Measurements from ENCODE around the gene ABHD5.

Gene ABHD5

GRCh38 chr3:43765521-43765971 lies 74.8 kb downstream of the ABHD5 start:
- Histone ChIP-seq H3K4me2 (ENCODE audit: low read length) (no peak overlapping the region), H4K20me1 (ENCODE audit: control insufficient read depth, insufficient read depth, low read depth, low read length) (no peaks in the 10 kb centered on the region)
- TF ChIP-seq CTCF (IDR thresholded peaks at IDR 0.05; ENCODE audit: low read depth, low read length, poor library complexity, severe bottlenecking) = no peak
- TF ChIP-seq EZH2phosphoT487 (IDR thresholded peaks at IDR 0.05; ENCODE audit: borderline replicate concordance, low read length) = no peak

GRCh38 chr3:43766672-43767465 lies 76.1 kb downstream of the ABHD5 start:
- no peaks in the 10 kb centered on the region for H4K20me1 ChIP-seq (ENCODE audit: control insufficient read depth, insufficient read depth, low read depth, low read length)
- no peak for TF ChIP-seq CTCF (IDR thresholded peaks at IDR 0.05; ENCODE audit: low read depth, low read length, poor library complexity, severe bottlenecking)
- no peak for TF ChIP-seq EZH2phosphoT487 (IDR thresholded peaks at IDR 0.05; ENCODE audit: borderline replicate concordance, low read length)
- no peaks in the 10 kb centered on the region for H3K9me2 ChIP-seq (replicated peaks; ENCODE audit: control insufficient read depth, low read length)
- no peaks in the 10 kb centered on the region for H3K36me3 ChIP-seq (ENCODE audit: control insufficient read depth, low read length)
- no peak overlapping the region for H3K4me3 ChIP-seq (ENCODE audit: low read length)
- peaks cover 12% of the 10 kb centered on the region for H3K27me3 ChIP-seq (ENCODE audit: control insufficient read depth, low read length)
- peaks cover 7% of the 10 kb centered on the region; the same call in 1 of the 2 replicates for H3K4me1 ChIP-seq (ENCODE audit: control insufficient read depth, low read length)
- H3K79me2 ChIP-seq (ENCODE audit: control insufficient read depth, low read length) = no peaks in the 10 kb centered on the region
- H3K4me2 ChIP-seq (ENCODE audit: low read length) = no peak overlapping the region
- H3K27ac ChIP-seq (ENCODE audit: low read depth, low read length) = no peak overlapping the region
- no peaks in the 10 kb centered on the region for H3F3A ChIP-seq (ENCODE audit: control insufficient read depth, insufficient read depth)
- H3K9me3 ChIP-seq (ENCODE audit: control insufficient read depth, insufficient read depth, low read length) = no peaks in the 10 kb centered on the region

More at GRCh38 chr3:43765521-43765971, 74.8 kb downstream of the ABHD5 start:
- H3K9me2 ChIP-seq (replicated peaks; ENCODE audit: control insufficient read depth, low read length) = no peaks in the 10 kb centered on the region
- peaks cover 7% of the 10 kb centered on the region; the same call in 1 of the 2 replicates for H3K4me1 ChIP-seq (ENCODE audit: control insufficient read depth, low read length)
- peaks cover 16% of the 10 kb centered on the region for H3K27me3 ChIP-seq (ENCODE audit: control insufficient read depth, low read length)
- H3F3A ChIP-seq (ENCODE audit: control insufficient read depth, insufficient read depth) = no peaks in the 10 kb centered on the region
- no peaks in the 10 kb centered on the region for H3K79me2 ChIP-seq (ENCODE audit: control insufficient read depth, low read length)
- no peaks in the 10 kb centered on the region for H3K9me3 ChIP-seq (ENCODE audit: control insufficient read depth, insufficient read depth, low read length)
- no peak overlapping the region for H3K27ac ChIP-seq (ENCODE audit: low read depth, low read length)
- no peaks in the 10 kb centered on the region for H3K36me3 ChIP-seq (ENCODE audit: control insufficient read depth, low read length)
- no peak overlapping the region for H3K4me3 ChIP-seq (ENCODE audit: low read length)

DNA sequence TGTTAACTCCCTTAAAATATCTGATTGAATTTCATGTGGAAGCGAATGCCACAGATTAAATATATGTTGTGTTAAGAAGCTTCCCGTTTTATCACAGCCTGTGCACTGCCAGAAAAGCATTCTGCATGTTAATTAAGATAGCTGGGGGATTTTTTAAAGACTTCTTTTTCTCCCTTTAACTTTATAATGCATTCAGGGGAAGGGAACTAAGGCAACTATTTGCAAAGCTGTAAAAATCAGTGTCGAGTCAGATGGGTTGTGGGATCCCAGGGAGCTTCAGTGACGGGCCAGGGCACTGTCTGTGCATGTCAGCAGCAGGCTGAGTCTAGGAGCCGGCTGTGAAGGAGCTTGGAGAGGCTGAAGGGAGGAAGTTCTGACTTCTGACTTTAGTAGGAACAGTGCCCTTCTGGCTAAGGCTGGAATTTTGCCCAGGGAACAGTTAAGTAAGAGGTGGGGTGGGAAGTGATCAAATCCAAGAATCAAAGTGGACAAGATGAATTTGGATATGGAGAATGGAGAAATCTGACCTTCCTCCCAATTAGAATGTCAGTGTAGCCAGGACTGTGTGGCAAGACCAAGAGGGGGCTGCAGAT lies 77.7 kb downstream of the ABHD5 start:
- no peaks in the 10 kb centered on the region for H3K36me3 ChIP-seq (ENCODE audit: control insufficient read depth, low read length)
- H3K4me3 ChIP-seq (ENCODE audit: low read length) = no peak overlapping the region
- no peaks in the 10 kb centered on the region for H3K9me3 ChIP-seq (ENCODE audit: control insufficient read depth, insufficient read depth, low read length)
- no peaks in the 10 kb centered on the region for H3K9me2 ChIP-seq (replicated peaks; ENCODE audit: control insufficient read depth, low read length)
- H3K4me2 ChIP-seq (ENCODE audit: low read length) = no peak overlapping the region
- H3K27me3 ChIP-seq (ENCODE audit: control insufficient read depth, low read length) = peaks cover 23% of the 10 kb centered on the region
- H3F3A ChIP-seq (ENCODE audit: control insufficient read depth, insufficient read depth) = no peaks in the 10 kb centered on the region
- H3K4me1 ChIP-seq (ENCODE audit: control insufficient read depth, low read length) = peaks cover 7% of the 10 kb centered on the region; the same call in 1 of the 2 replicates
- H3K79me2 ChIP-seq (ENCODE audit: control insufficient read depth, low read length) = no peaks in the 10 kb centered on the region
- H4K20me1 ChIP-seq (ENCODE audit: control insufficient read depth, insufficient read depth, low read depth, low read length) = no peaks in the 10 kb centered on the region
- no peak for TF ChIP-seq EZH2phosphoT487 (IDR thresholded peaks at IDR 0.05; ENCODE audit: borderline replicate concordance, low read length)
- no peak for TF ChIP-seq CTCF (IDR thresholded peaks at IDR 0.05; ENCODE audit: low read depth, low read length, poor library complexity, severe bottlenecking)
- no peak overlapping the region for H3K27ac ChIP-seq (ENCODE audit: low read depth, low read length)
